GM21360 (cell line): ENCODE results near the gene C3orf18.

Experiments used
- ATAC-seq: cut with Tn5 transposase; IDR thresholded peaks from one replicate; pipeline ENCODE4 v1.9.1; 2021; ENCODE audit warnings: mild to moderate bottlenecking, moderate library complexity; ENCODE audit not compliant: unreplicated experiment

The C3orf18 gene

GRCh38 chr3:50604110-50604621 is 36.6 kb upstream of the C3orf18 start:
- ATAC-seq = no peak

DNA sequence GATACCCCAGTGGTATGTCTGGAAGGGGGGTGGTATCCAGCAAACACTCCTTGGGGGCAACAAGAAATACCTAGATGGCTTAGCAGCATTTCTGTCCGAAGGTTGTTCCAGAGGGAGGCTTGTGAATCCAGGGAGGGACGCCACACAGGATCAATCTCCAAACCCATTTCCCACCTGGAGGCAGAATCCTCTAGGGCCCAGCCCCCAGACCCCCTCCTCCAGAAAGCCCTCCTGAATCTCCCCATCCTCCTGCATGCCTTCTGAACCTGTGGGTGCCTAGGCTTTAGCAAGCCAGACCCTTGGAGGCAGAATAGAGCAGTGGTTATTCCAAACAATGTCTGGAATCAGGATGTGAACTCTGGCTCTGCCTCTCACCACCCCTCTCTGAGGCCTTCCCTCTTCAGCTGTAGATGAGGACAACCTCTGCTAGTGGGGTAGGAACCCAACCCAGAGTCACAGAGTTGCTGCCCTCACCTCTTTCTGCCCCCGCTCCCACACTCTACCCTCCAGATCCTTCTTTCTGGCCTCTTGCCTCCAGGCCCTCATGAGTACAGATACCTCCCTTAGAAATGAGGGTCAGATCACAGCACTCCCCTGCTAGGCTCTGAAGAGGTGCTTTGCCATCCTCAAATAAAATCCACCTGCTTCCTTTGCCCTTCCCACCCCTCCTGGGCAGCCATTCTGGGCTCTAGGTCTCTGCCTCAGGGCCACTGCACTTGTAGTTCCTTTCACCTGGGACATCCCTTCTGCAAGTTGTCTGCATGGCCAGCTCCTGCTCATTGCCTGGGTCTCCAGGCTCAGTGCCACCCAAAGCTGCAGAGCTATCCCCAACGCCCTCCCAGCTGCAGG is 35.9 kb upstream of the C3orf18 start:
- no peak for ATAC-seq

DNA sequence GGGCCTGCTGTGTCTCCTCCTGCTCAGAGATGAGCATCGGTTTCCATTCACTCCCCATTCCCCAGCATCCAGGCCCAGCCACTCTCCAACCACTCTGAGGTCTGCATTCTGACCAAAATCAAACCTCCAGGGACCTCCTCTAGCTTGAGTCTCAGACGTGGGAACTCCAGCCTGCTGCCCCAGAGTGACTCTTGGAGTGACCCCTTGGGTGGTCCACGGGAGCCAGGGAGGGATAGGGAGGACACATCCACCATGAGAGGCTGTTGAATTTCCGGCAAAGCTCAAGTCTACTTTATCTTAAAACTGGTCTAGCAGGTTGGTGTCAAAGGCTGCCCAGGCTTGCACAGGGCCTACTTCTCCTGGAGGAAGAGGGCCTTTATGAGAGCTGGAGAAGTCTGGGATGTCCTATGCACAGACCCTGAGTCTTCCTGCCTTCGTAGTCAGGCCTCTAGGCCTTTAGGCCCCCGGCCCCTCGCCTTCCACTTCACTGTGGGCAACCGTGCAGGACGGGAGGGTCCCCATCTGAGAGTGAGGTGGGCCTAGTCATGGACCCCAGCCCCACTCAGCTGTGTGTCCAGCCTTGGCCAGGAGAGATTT is 35.1 kb upstream of the C3orf18 start:
- no peak for ATAC-seq

GRCh38 chr3:50600841-50601591 is 33.5 kb upstream of the C3orf18 start:
- ATAC-seq = no peak

GRCh38 chr3:50600141-50600753 is 32.7 kb upstream of the C3orf18 start:
- no peak for ATAC-seq

- ATAC-seq = no peak
Observed at GRCh38 chr3:50599716-50600118, 32.2 kb upstream of the C3orf18 start.

DNA sequence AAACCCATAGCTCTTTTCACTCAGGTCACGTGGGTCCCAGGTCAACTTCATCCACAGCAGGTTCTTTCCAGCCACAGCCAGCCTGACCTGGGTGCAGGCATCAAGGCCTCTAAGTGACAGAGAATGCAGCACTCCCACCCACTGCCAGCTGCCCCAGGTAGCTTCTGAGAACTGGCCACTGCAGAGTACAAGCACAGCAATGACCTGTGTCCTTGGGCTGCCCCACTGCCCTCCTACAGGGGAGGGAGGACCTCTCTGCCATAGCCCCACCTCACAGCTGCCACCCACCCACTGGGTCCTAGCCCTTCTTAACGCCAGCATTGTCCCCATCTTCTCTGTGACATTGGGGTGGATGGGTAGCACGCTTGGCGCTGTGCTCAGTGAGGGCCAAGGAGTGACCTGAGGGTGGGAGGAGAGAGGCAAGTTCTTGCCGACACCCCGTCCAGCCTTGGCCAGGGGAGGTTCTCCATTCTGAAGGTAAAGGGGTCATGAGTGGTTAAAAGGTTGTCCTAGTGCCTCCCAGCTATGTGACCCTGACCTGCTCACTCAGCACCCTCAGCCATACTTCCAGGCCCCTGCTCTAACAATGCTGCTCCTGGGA is 31.7 kb upstream of the C3orf18 start:
- no peak for ATAC-seq

DNA sequence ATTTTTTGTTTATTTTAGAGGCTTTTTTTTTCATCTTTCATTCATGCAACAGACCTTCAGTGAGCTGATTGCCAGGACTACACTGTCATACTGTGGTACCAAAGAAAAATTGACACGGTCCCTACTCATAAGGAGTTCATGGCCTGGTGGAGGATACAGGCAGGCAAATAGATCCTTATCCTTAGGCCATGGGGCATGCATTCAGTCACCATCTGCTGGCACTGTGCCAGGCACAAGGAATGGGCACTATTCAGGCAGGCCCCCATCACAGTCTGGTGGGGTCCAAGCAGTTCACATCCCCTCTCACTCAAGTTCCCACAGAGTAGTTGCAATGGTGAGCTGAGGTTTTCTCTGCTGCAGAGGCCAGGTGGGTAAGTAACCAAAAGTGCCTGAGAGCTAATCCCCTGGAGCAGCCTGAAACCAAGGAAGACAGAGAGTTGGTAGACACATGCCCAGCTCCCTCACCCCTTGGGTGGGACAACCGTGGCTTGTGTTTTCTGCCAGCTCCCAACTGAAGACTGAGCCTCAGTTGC is 26.8 kb upstream of the C3orf18 start:
- ATAC-seq = no peak

GRCh38 chr3:50592568-50592967 is 25.0 kb upstream of the C3orf18 start:
- ATAC-seq = no peak

DNA sequence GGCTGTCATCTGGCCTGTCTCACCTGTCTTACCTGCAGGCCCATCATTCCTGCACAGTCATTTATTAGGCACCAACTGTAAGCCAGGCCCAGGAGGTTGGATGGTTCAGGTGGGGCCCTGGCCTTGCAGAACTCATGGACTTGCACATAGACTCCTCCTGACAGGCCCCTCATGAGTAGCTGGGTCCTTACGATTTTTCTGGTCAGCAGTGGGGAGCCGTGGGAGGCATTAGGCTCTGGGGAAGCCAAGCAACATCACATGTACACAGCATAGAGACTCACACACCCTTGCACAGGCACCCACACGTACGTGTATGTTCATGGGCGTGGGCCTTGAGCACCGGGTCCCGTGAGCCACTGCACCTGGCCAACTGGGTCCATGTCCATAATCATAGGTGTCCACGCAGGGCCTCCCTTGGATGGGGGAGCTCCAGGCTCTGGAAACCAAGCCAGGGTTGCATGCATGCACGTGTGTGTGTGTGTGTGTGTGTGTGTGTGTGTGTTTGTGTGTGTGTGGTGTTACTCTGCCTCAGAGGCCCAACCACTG is 23.7 kb upstream of the C3orf18 start:
- ATAC-seq = peak; percentile 11

DNA sequence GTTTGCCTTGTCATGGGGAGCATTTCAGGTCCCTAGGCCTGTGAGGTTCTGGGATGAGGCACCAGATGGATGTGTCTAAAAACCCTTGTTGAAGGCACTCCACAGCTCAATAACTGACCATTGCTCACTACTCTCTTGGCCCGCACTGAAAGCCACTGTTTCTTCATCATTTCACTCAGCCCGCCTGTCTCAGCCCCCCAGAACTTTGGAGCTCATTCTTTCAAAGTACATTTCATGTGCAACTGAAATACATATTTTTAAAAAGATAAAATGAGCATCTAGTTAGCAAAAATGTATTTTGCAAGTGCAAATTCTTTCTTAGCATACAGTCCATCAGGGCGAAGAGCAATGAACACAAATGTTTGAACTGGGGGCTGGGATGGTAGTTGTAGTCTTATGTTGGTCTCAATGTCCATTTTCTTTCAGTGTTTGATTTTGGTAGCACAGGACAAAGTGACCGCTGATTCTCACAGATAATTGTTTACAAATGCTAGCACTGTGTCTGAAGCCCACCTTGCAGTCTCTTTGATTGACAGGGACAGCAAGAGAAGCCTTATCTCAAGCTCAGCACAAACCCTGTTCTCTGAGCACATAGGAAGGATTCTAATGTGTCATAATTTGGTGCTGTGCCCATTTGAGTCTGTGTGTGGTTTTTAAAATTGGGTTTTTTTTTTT is 21.3 kb upstream of the C3orf18 start:
- ATAC-seq = no peak

GRCh38 chr3:50587806-50588758 is 20.5 kb upstream of the C3orf18 start:
- ATAC-seq = peak; percentile 25

GRCh38 chr3:50587373-50587772 is 19.8 kb upstream of the C3orf18 start:
- no peak for ATAC-seq

DNA sequence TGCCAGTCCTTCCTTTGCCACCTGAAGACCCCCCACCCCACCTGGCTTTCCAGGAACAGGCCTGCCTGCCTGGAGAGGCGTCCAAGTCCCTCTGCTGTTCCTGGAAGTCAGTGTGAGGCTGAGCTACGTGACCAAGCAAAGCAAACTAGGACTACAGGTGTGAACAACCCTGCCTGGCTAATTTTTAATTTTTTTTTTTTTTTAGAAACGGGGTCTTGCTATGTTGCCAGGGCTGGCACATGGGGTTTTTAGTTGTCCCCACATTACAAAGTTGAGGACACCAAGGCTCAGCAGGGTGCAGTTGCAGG is 19.2 kb upstream of the C3orf18 start:
- no peak for ATAC-seq

DNA sequence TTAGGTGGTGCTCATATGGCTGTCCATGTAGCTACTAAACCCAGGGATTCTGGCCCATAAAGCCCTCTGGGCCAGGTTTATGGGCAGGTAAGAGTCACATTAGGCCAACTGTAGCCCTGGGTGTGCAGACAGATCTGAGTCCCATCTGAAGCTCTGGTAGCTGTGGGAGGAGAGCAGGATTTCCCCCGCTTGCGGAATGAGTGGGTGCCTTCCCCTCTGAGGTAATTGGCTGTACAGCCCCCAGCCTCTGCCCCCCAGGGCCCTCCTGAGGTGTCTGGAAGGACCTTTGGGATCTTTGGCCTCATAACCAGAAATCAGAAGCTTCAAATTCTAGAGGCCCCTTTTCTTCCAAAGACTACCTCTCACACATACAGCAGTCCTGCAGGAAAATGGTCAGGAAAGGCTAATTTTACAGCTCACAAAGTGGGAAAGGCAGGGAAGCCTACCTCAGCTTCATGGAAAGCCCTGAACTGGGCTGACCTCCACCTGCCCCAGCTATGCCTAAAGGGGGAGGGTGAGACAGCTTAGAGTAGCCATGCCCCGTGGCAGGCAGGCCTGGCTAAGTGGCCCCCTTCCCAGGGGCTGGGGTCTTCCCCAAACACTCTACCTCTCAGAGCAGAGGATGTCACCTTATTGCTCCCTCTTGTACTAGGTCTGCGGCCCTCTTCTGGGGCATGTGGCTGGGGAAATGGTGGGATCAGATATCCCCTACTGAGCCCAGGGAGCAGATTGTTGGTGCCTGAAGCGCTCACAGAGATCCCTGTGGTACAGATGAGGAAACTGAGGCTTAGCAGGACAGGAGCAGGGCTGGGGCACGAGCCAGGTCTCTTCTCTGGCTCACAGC is 18.6 kb upstream of the C3orf18 start:
- ATAC-seq = no peak

DNA sequence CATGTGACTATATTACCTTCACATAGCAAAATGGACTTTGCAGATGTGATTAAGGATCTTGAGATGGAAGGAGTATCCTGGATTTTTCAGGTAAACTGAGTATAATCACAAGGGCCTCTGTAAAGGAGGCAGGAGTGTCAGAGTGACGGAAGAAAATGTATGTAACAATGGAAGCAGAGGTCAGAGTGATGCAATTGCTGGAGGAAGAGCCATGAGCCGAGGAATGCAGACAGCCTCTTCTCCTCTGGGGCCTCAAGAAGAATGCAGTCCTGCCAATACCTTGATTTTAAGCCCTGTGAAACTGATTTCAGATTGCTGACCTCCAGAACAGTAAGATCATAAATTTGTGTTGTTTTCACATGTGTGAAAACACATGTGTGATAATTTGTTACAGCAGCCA is 16.8 kb upstream of the C3orf18 start:
- no peak for ATAC-seq

DNA sequence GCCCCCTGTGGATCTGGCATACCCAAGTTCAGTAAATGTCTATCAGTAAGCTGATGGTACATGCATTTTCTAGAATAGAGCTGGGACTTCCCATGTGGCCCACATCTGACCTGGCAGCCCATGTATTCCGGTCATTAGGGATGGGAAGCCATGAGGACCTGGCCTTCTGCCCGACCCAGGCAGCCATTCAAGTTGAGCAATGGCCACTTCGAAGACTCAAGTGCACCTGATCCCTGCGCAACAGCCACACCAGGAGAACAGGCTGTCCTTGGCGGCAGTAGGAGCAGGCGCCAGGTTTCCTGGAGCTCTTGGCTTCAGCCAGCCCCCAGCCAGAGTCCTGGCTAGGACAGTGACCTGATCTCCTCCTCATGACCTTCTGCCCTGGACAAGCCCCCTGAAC is 16.4 kb upstream of the C3orf18 start:
- no peak for ATAC-seq

GRCh38 chr3:50582083-50582482 is 14.5 kb upstream of the C3orf18 start:
- ATAC-seq = no peak
